Astrocyte (in vitro differentiated cells and primary cell): ENCODE measurements around the gene RBP5. TPM values are rescaled to one million over a fixed set of nuclear protein-coding genes. Genes with fewer than 3 reads are reported as not detected.

Experiments used
- DNase-seq: peaks from one replicate; pipeline ENCODE4 v3.0.0-alpha.2; 2010; ENCODE audit warnings: low read depth
- FAIRE-seq: peaks from 2 replicates; lab custom pipeline; 2011; peaks lifted over from hg19 to GRCh38; lab: Jason Lieb, UNC
- H2AFZ ChIP-seq: 2 replicates; pipeline ENCODE4 v1.6.0; 2012; ENCODE audit warnings: low read depth, low read length, inconsistent platforms
- H3K27ac ChIP-seq: 2 replicates; pipeline ENCODE4 v1.5.1; 2011; ENCODE audit warnings: low read depth, low read length, inconsistent platforms
- H3K27me3 ChIP-seq: 2 replicates; pipeline ENCODE4 v1.6.0; 2011; ENCODE audit warnings: low read length, inconsistent platforms; ENCODE audit not compliant: insufficient read depth
- H3K36me3 ChIP-seq: 2 replicates; pipeline ENCODE4 v1.5.1; 2011; ENCODE audit warnings: low read length, inconsistent platforms; ENCODE audit not compliant: insufficient read depth
- H3K4me1 ChIP-seq: 2 replicates; pipeline ENCODE4 v1.5.1; 2011; ENCODE audit warnings: low read length, inconsistent platforms; ENCODE audit not compliant: insufficient read depth
- H3K4me2 ChIP-seq: 2 replicates; pipeline ENCODE4 v1.6.0; 2012; ENCODE audit warnings: low read length, inconsistent platforms
- H3K4me3 ChIP-seq: 2 replicates; pipeline ENCODE4 v1.5.1; 2011; ENCODE audit warnings: low read depth, mild to moderate bottlenecking, low read length, inconsistent platforms; ENCODE audit not compliant: insufficient read depth
- H3K79me2 ChIP-seq: 2 replicates; pipeline ENCODE4 v1.6.0; 2012; ENCODE audit warnings: mild to moderate bottlenecking, low read length, inconsistent platforms; ENCODE audit not compliant: insufficient read depth
- H3K9ac ChIP-seq: 2 replicates; pipeline ENCODE4 v1.6.0; 2012; ENCODE audit warnings: mild to moderate bottlenecking, low read length, inconsistent platforms
- H3K9me3 ChIP-seq: 2 replicates; pipeline ENCODE4 v1.5.1; 2012; ENCODE audit warnings: low read depth, mild to moderate bottlenecking, low read length, inconsistent platforms; ENCODE audit not compliant: insufficient read depth
- H4K20me1 ChIP-seq: 2 replicates; pipeline ENCODE4 v1.6.0; 2012; ENCODE audit warnings: low read length, inconsistent platforms; ENCODE audit not compliant: insufficient read depth
- H3K27ac Mint-ChIP-seq: one replicate; pipeline ENCODE4 v1.8.0; 2021; ENCODE audit warnings: mild to moderate bottlenecking, mixed read lengths; ENCODE audit not compliant: unreplicated experiment
- H3K27me3 Mint-ChIP-seq: one replicate; pipeline ENCODE4 v1.8.0; 2021; ENCODE audit warnings: low read depth, mixed read lengths; ENCODE audit not compliant: unreplicated experiment
- H3K36me3 Mint-ChIP-seq: one replicate; pipeline ENCODE4 v1.8.0; 2021; ENCODE audit warnings: low read depth, mixed read lengths; ENCODE audit not compliant: unreplicated experiment
- H3K4me1 Mint-ChIP-seq: one replicate; pipeline ENCODE4 v1.8.0; 2021; ENCODE audit warnings: low read depth, mixed read lengths; ENCODE audit not compliant: unreplicated experiment
- H3K4me3 Mint-ChIP-seq: one replicate; pipeline ENCODE4 v1.8.0; 2021; ENCODE audit warnings: mild to moderate bottlenecking, moderate library complexity, mixed read lengths; ENCODE audit not compliant: unreplicated experiment
- H3K9me3 Mint-ChIP-seq: one replicate; pipeline ENCODE4 v1.8.0; 2021; ENCODE audit warnings: mild to moderate bottlenecking, mixed read lengths; ENCODE audit not compliant: unreplicated experiment
- EZH2 ChIP-seq: IDR thresholded peaks from 2 replicates; pipeline ENCODE4 v1.6.1; 2012; ENCODE audit warnings: mild to moderate bottlenecking, low read length, inconsistent platforms; ENCODE audit not compliant: insufficient read depth
- total RNA-seq: library from RNA; stranded (reverse); gene quantifications from 2 replicates; pipeline ENCODE4 v1.2.1, GENCODE V29; 2021
- TF ChIP-seq, protein P1 (sequence below): IDR thresholded peaks from 2 replicates; pipeline ENCODE4 v1.5.1; 2011; ENCODE audit warnings: low read depth, mild to moderate bottlenecking, inconsistent platforms, low read length, moderate library complexity; ENCODE audit not compliant: insufficient read depth

Gene RBP5
- total RNA-seq, 1 donor from 2014 or later, result not detected

DNA sequence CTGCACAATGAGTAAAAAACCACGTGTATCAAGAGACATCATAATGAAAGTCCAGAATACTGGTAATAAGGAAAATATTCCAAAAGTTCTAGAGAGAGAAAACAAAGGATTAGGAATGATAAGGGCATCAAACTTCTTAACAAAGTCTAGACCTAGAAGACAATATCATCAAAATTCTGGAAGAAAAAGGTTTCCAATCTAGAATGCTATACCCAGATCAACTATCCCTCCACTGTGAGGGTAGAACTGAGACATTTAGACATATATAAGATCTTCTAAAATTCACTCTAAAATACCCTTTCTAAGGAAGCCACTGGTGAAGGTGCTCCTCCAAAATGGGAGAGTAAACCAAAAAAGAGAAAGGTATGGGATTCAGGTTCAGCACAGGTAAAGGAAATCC, 22.6 kb downstream of the RBP5 start:
- Mint-ChIP-seq H3K27ac (no peak overlapping the region), H3K9me3 (peaks cover 7% of the 10 kb centered on the region), H3K36me3 (peaks cover 13% of the 10 kb centered on the region), H3K27me3 (peaks cover 9% of the 10 kb centered on the region), H3K4me3 (no peak overlapping the region), H3K4me1 (peaks cover 2% of the 10 kb centered on the region)
- Histone ChIP-seq H3K27ac (no peak overlapping the region), H3K36me3 (no peaks in the 10 kb centered on the region), H3K9me3 (no peaks in the 10 kb centered on the region), H2AFZ (no peak overlapping the region), H3K79me2 (peaks cover 7% of the 10 kb centered on the region), H4K20me1 (peaks cover 9% of the 10 kb centered on the region), H3K27me3 (no peaks in the 10 kb centered on the region), H3K9ac (no peak overlapping the region), H3K4me1 (peaks cover 10% of the 10 kb centered on the region), H3K4me2 (no peak overlapping the region), H3K4me3 (no peak overlapping the region)
- FAIRE-seq (no peak), DNase-seq (no peak)
- TF ChIP-seq EZH2, result no peak
- TF ChIP-seq, protein P1, sequence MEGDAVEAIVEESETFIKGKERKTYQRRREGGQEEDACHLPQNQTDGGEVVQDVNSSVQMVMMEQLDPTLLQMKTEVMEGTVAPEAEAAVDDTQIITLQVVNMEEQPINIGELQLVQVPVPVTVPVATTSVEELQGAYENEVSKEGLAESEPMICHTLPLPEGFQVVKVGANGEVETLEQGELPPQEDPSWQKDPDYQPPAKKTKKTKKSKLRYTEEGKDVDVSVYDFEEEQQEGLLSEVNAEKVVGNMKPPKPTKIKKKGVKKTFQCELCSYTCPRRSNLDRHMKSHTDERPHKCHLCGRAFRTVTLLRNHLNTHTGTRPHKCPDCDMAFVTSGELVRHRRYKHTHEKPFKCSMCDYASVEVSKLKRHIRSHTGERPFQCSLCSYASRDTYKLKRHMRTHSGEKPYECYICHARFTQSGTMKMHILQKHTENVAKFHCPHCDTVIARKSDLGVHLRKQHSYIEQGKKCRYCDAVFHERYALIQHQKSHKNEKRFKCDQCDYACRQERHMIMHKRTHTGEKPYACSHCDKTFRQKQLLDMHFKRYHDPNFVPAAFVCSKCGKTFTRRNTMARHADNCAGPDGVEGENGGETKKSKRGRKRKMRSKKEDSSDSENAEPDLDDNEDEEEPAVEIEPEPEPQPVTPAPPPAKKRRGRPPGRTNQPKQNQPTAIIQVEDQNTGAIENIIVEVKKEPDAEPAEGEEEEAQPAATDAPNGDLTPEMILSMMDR, result no peak

DNA sequence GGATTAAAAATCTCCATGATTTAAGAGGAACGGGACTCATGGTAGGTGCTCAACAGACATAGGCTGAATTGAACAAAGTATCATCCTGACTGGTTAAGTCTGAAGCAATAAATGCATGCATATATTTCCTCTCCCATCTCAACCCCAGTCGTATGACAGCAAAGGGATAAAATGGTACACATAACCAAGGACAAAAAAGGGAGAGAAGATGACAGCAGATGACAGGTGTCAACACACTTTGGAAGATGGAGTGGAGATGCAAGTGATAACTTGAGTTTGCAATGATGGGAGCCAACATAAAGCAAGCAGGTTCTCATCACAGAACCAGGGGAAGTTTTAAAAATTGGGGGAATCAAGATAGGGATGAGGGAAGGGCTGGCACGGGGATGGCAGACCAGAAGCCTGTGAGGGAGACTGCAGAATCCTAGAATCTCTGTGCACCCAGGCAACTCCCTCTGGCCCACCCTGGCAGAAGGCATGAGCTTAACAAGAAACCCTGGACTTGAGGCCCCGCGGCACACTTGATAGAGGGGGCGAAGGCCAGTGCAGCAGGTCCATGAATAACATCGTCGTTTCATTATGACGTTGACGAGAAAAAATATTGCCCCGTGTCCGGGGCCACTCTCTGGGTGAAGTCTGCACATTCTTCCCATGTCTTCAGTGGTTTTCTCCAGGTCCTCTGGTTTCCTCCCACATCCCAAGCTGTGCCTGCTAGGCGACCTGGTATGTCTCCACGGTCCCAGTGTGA, 24.7 kb downstream of the RBP5 start:
- Histone ChIP-seq H2AFZ (no peak overlapping the region), H3K4me3 (no peak overlapping the region), H3K9me3 (no peaks in the 10 kb centered on the region), H3K27ac (no peak overlapping the region), H3K9ac (no peak overlapping the region), H3K27me3 (no peaks in the 10 kb centered on the region), H3K79me2 (peaks cover 3% of the 10 kb centered on the region), H3K4me2 (no peak overlapping the region), H3K36me3 (no peaks in the 10 kb centered on the region), H3K4me1 (peaks cover 6% of the 10 kb centered on the region), H4K20me1 (peaks cover 5% of the 10 kb centered on the region)
- DNase-seq, result no peak
- Mint-ChIP-seq H3K27me3 (peaks cover 4% of the 10 kb centered on the region), H3K4me1 (peaks cover 2% of the 10 kb centered on the region), H3K9me3 (peaks cover 7% of the 10 kb centered on the region), H3K36me3 (peaks cover 13% of the 10 kb centered on the region), H3K27ac (no peak overlapping the region), H3K4me3 (no peak overlapping the region)
- TF ChIP-seq, protein P1, result no peak
- TF ChIP-seq EZH2, result no peak
- FAIRE-seq, result no peak

DNA sequence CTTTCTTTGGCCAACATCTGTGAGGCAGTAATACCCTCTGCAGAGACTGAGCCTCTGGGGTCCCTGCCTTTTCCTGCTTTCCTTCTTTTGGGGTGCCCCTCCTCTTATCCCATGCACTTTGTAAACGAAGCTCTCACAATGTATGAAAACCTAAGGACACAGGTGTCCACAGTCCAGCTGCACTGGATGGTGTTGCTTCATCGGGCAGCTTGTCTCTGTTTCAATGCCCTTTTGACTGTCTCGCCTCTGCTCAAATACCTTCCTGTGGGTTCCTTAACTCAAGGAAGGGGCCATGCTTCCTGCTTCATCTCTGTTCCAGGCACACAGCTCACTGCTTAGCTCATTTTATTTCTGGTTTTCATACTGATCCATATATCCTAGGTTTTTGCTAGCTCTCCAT, 26.1 kb downstream of the RBP5 start:
- Histone ChIP-seq H3K27ac (no peak overlapping the region), H3K4me1 (no peaks in the 10 kb centered on the region), H3K9ac (no peak overlapping the region), H3K4me2 (no peak overlapping the region), H3K4me3 (no peak overlapping the region), H3K9me3 (no peaks in the 10 kb centered on the region), H4K20me1 (peaks cover 5% of the 10 kb centered on the region), H3K27me3 (no peaks in the 10 kb centered on the region), H3K79me2 (peaks cover 3% of the 10 kb centered on the region), H3K36me3 (no peaks in the 10 kb centered on the region), H2AFZ (no peak overlapping the region)
- DNase-seq, result no peak
- peaks cover 7% of the 10 kb centered on the region for H3K9me3 Mint-ChIP-seq
- H3K27ac Mint-ChIP-seq, result no peak overlapping the region
- peaks cover 4% of the 10 kb centered on the region for H3K27me3 Mint-ChIP-seq
- H3K4me3 Mint-ChIP-seq, result no peak overlapping the region
- no peaks in the 10 kb centered on the region for H3K4me1 Mint-ChIP-seq
- TF ChIP-seq EZH2, result no peak
- TF ChIP-seq, protein P1, result no peak
- FAIRE-seq, result no peak
- H3K36me3 Mint-ChIP-seq, result peaks cover 20% of the 10 kb centered on the region
